Neural cell (in vitro differentiated cells): ENCODE data around the gene CEP97. TPM values are rescaled to one million over a fixed set of nuclear protein-coding genes. Genes with fewer than 3 reads are reported as not detected.
"Not testable (repeated sequence)": the region's sequence is repeated elsewhere in the genome, so short reads cannot be mapped to it uniquely, and the experiment has no call there.

Experiments
- H2AFZ ChIP-seq: fragments of 200-600, 300-800 bp; sonication (generic), shearing (Covaris generic); 2 replicates; pipeline ENCODE4 v1.6.0; 2014; ENCODE audit warnings: low read depth, mild to moderate bottlenecking, antibody characterized with exemption, low read length, moderate library complexity
- H3F3A ChIP-seq: fragments of 200-600 bp; shearing (Covaris generic); 2 replicates; pipeline ENCODE4 v1.6.1; 2016; ENCODE audit warnings: mild to moderate bottlenecking, moderate library complexity, mixed read lengths, antibody characterized with exemption, low read length; ENCODE audit not compliant: insufficient read depth, poor library complexity, severe bottlenecking
- H3K27ac ChIP-seq: fragments of 200-600, 300-800 bp; sonication (generic), shearing (Covaris generic); 2 replicates; pipeline ENCODE4 v1.5.1; 2014; ENCODE audit warnings: mild to moderate bottlenecking, low read length, moderate library complexity
- H3K27me3 ChIP-seq: fragments of 300-800, 200-600 bp; sonication (generic), shearing (Covaris generic); 2 replicates; pipeline ENCODE4 v1.6.0; 2014; ENCODE audit warnings: mild to moderate bottlenecking, low read depth, low read length, moderate library complexity; ENCODE audit not compliant: insufficient read depth
- H3K36me3 ChIP-seq: fragments of 300-800, 200-600 bp; sonication (generic), shearing (Covaris generic); 2 replicates; pipeline ENCODE4 v1.5.1; 2014; ENCODE audit warnings: mild to moderate bottlenecking, antibody characterized with exemption, low read length, moderate library complexity; ENCODE audit not compliant: insufficient read depth
- H3K4me2 ChIP-seq: fragments of 300-800, 200-600 bp; sonication (generic), shearing (Covaris generic); 2 replicates; pipeline ENCODE4 v1.6.0; 2014; ENCODE audit warnings: mild to moderate bottlenecking, low read length
- H3K4me3 ChIP-seq: fragments of 300-800, 200-600 bp; sonication (generic), shearing (Covaris generic); 2 replicates; pipeline ENCODE4 v1.5.1; 2014; ENCODE audit warnings: mild to moderate bottlenecking, low read length, moderate library complexity
- H3K79me2 ChIP-seq: fragments of 200-600 bp; shearing (Covaris generic); replicated peaks from 2 replicates; pipeline ENCODE4 v1.6.0; 2014; ENCODE audit warnings: mild to moderate bottlenecking, low read length, moderate library complexity; ENCODE audit not compliant: insufficient read depth
- H3K9ac ChIP-seq: fragments of 300-800, 200-600 bp; sonication (generic), shearing (Covaris generic); 2 replicates; pipeline ENCODE4 v1.6.1; 2016; ENCODE audit warnings: mild to moderate bottlenecking, low read length, mixed read lengths
- H3K9me2 ChIP-seq: fragments of 200-600 bp; shearing (Covaris generic); 2 replicates; pipeline ENCODE4 v1.6.1; 2016; ENCODE audit warnings: mild to moderate bottlenecking, low read length, mixed read lengths; ENCODE audit not compliant: insufficient read depth
- H3K9me3 ChIP-seq: fragments of 200-600, 300-800 bp; sonication (generic), shearing (Covaris generic); 2 replicates; pipeline ENCODE4 v1.6.1; 2016; ENCODE audit warnings: mild to moderate bottlenecking, mixed run types, low read length, moderate library complexity, mixed read lengths
- H4K20me1 ChIP-seq: fragments of 200-600 bp; shearing (Covaris generic); 2 replicates; pipeline ENCODE4 v1.6.1; 2016; ENCODE audit warnings: mild to moderate bottlenecking, mixed run types; ENCODE audit not compliant: insufficient read depth
- CTCF ChIP-seq: fragments of 450-650 bp; IDR thresholded peaks from 2 replicates; pipeline ENCODE4 v1.5.1; 2014; ENCODE audit warnings: antibody characterized with exemption, mild to moderate bottlenecking, moderate library complexity; ENCODE audit not compliant: poor library complexity, severe bottlenecking
- EP300 ChIP-seq: fragments of 450-650 bp; conservative IDR thresholded peaks from 2 replicates; pipeline ENCODE4 v1.6.1; 2014; ENCODE audit warnings: antibody characterized with exemption, mild to moderate bottlenecking, moderate library complexity; ENCODE audit not compliant: poor library complexity, severe bottlenecking
- EZH2 ChIP-seq: fragments of 200-600, 300-800 bp; shearing (Covaris generic), sonication (generic); IDR thresholded peaks from 2 replicates; pipeline ENCODE4 v1.6.1; 2014; ENCODE audit warnings: antibody characterized with exemption, low read length, borderline replicate concordance, mild to moderate bottlenecking; ENCODE audit not compliant: insufficient read depth, poor library complexity, severe bottlenecking
- MXI1 ChIP-seq: fragments of 450-650 bp; conservative IDR thresholded peaks from 2 replicates; pipeline ENCODE4 v1.6.1; 2014; ENCODE audit warnings: antibody characterized with exemption, mild to moderate bottlenecking; ENCODE audit not compliant: poor library complexity, severe bottlenecking
- POLR2AphosphoS5 ChIP-seq: IDR thresholded peaks from 2 replicates; pipeline ENCODE4 v1.6.1; 2012
- RAD21 ChIP-seq: fragments of 450-650 bp; conservative IDR thresholded peaks from 2 replicates; pipeline ENCODE4 v1.6.1; 2014; ENCODE audit warnings: antibody characterized with exemption, mild to moderate bottlenecking, moderate library complexity
- REST ChIP-seq: IDR thresholded peaks from 2 replicates; pipeline ENCODE4 v1.6.1; 2012; ENCODE audit warnings: borderline replicate concordance
- SMC3 ChIP-seq: fragments of 450-650 bp; conservative IDR thresholded peaks from 2 replicates; pipeline ENCODE4 v1.6.1; 2014; ENCODE audit warnings: antibody characterized with exemption, mild to moderate bottlenecking, moderate library complexity; ENCODE audit not compliant: poor library complexity
- TAF1 ChIP-seq: IDR thresholded peaks from 2 replicates; pipeline ENCODE4 v1.6.1; 2012; ENCODE audit warnings: low read depth
- polyA plus RNA-seq: library from polyadenylated mRNA; depleted of rRNA; stranded (reverse); fragments of >200 nt; gene quantifications from 2 replicates; pipeline ENCODE4 v1.2.3, GENCODE V29; 2014

The CEP97 gene
- polyA plus RNA-seq, 1 donor from 2014 or later, result 52.9 TPM

- no peak for TF ChIP-seq SMC3
- Histone ChIP-seq H3K79me2 (no peaks in the 10 kb centered on the region), H3K27ac (no peak overlapping the region), H3K9me3 (no peaks in the 10 kb centered on the region), H2AFZ (no peak overlapping the region), H3K4me2 (no peak overlapping the region), H3K27me3 (no peaks in the 10 kb centered on the region), H4K20me1 (no peaks in the 10 kb centered on the region), H3K36me3 (no peaks in the 10 kb centered on the region), H3F3A (no peaks in the 10 kb centered on the region), H3K4me3 (no peak overlapping the region), H3K9me2 (no peaks in the 10 kb centered on the region), H3K9ac (no peak overlapping the region)
Observed at GRCh38 chr3:101702726-101703125, 21.7 kb upstream of the CEP97 start.

- no peaks in the 10 kb centered on the region for H4K20me1 ChIP-seq
- no peaks in the 10 kb centered on the region for H3K36me3 ChIP-seq
- no peaks in the 10 kb centered on the region for H3K27me3 ChIP-seq
- H3K9me3 ChIP-seq, result no peaks in the 10 kb centered on the region
- H3K79me2 ChIP-seq, result no peaks in the 10 kb centered on the region
- H3K9me2 ChIP-seq, result no peaks in the 10 kb centered on the region
- TF ChIP-seq TAF1 (no peak), REST (no peak), SMC3 (no peak), CTCF (no peak), POLR2AphosphoS5 (no peak), EZH2 (no peak), EP300 (no peak), RAD21 (no peak), MXI1 (no peak)
- no peak overlapping the region for H2AFZ ChIP-seq
- H3K4me3 ChIP-seq, result no peak overlapping the region
- no peak overlapping the region for H3K4me2 ChIP-seq
- H3K9ac ChIP-seq, result no peak overlapping the region
- H3F3A ChIP-seq, result no peaks in the 10 kb centered on the region
- no peak overlapping the region for H3K27ac ChIP-seq
Observed at GRCh38 chr3:101703169-101703568, 21.2 kb upstream of the CEP97 start.

- H3K9me2 ChIP-seq, H3K36me3 ChIP-seq, H3K9ac ChIP-seq, H3K4me2 ChIP-seq, H3K27ac ChIP-seq, H2AFZ ChIP-seq, H3K79me2 ChIP-seq, H3F3A ChIP-seq, H3K27me3 ChIP-seq, H3K9me3 ChIP-seq, H4K20me1 ChIP-seq, H3K4me3 ChIP-seq: not testable (repeated sequence)
Observed at GRCh38 chr3:101704639-101705038, 19.8 kb upstream of the CEP97 start.
